GM23338 (cell line): ENCODE results near the gene TPRG1. TPM values are rescaled to one million over a fixed set of nuclear protein-coding genes. Genes with fewer than 3 reads are reported as not detected.

Experiments used
- ATAC-seq: fragments of 200-7000 bp; cut with Tn5 transposase; 3 replicates; pipeline ENCODE4 v1.9.1; 2020
- DNase-seq: peaks from one replicate; pipeline ENCODE4 v3.0.0-alpha.2; 2015; ENCODE audit warnings: low spot score
- H2AFZ ChIP-seq: fragments of 200-600 bp; sonication (generic); 2 replicates; pipeline ENCODE4 v1.8.0; 2016; ENCODE audit warnings: antibody characterized with exemption, mild to moderate bottlenecking, moderate library complexity
- H3F3A ChIP-seq: fragments of 200-600 bp; sonication (generic); replicated peaks from 2 replicates; pipeline ENCODE4 v1.8.0; 2017; ENCODE audit warnings: antibody characterized with exemption, mixed run types, low read depth
- H3K27ac ChIP-seq: fragments of 200-600 bp; sonication (generic); 2 replicates; pipeline ENCODE4 v1.6.1; 2016; ENCODE audit warnings: low read depth
- H3K27me3 ChIP-seq: fragments of 200-600 bp; sonication (generic); 2 replicates; pipeline ENCODE4 v1.8.0; 2016; ENCODE audit warnings: mild to moderate bottlenecking, mixed run types, moderate library complexity; ENCODE audit not compliant: insufficient read depth
- H3K36me3 ChIP-seq: fragments of 200-600 bp; sonication (generic); 2 replicates; pipeline ENCODE4 v1.8.0; 2016; ENCODE audit warnings: mild to moderate bottlenecking; ENCODE audit not compliant: insufficient read depth
- H3K4me1 ChIP-seq: fragments of 200-600 bp; sonication (generic); 2 replicates; pipeline ENCODE4 v1.8.0; 2016; ENCODE audit warnings: mild to moderate bottlenecking, moderate library complexity; ENCODE audit not compliant: insufficient read depth
- H3K4me2 ChIP-seq: fragments of 200-600 bp; sonication (generic); 2 replicates; pipeline ENCODE4 v1.7.1; 2017; ENCODE audit warnings: mixed run types
- H3K4me3 ChIP-seq: fragments of 200-600 bp; sonication (generic); 2 replicates; pipeline ENCODE4 v1.6.1; 2016; ENCODE audit warnings: mixed run types
- H3K79me2 ChIP-seq: fragments of 200-600 bp; sonication (generic); replicated peaks from 2 replicates; pipeline ENCODE4 v1.8.0; 2017; ENCODE audit warnings: mild to moderate bottlenecking; ENCODE audit not compliant: insufficient read depth
- H3K9me2 ChIP-seq: fragments of 200-600 bp; sonication (generic); 2 replicates; pipeline ENCODE4 v1.8.0; 2017; ENCODE audit not compliant: insufficient read depth
- H4K20me1 ChIP-seq: fragments of 200-600 bp; sonication (generic); replicated peaks from 2 replicates; pipeline ENCODE4 v1.8.0; 2017; ENCODE audit warnings: mild to moderate bottlenecking; ENCODE audit not compliant: insufficient read depth
- H3K27ac Mint-ChIP-seq: 2 replicates; pipeline ENCODE4 v1.8.0; 2020; ENCODE audit warnings: inconsistent platforms, mild to moderate bottlenecking, moderate library complexity, mixed read lengths
- H3K27me3 Mint-ChIP-seq: 3 replicates; pipeline ENCODE4 v1.8.0; 2022; ENCODE audit warnings: low read depth, mild to moderate bottlenecking, moderate library complexity, mixed read lengths, inconsistent platforms; ENCODE audit not compliant: insufficient read depth, poor library complexity
- H3K36me3 Mint-ChIP-seq: 3 replicates; pipeline ENCODE4 v1.8.0; 2021; ENCODE audit warnings: low read depth, mild to moderate bottlenecking, inconsistent platforms, moderate library complexity, mixed read lengths
- H3K4me1 Mint-ChIP-seq: 3 replicates; pipeline ENCODE4 v1.8.0; 2020; ENCODE audit warnings: mild to moderate bottlenecking, inconsistent platforms, mixed read lengths
- H3K4me3 Mint-ChIP-seq: 3 replicates; pipeline ENCODE4 v1.8.0; 2021; ENCODE audit warnings: moderate library complexity, mild to moderate bottlenecking, inconsistent platforms, mixed read lengths
- H3K9me3 Mint-ChIP-seq: 3 replicates; pipeline ENCODE4 v1.8.0; 2020; ENCODE audit warnings: moderate library complexity, mild to moderate bottlenecking, inconsistent platforms, mixed read lengths
- CREB1 ChIP-seq: fragments of 250-450 bp; sonication (Bioruptor Pico); IDR thresholded peaks from 2 replicates; pipeline ENCODE4 v1.5.0; 2020; ENCODE audit warnings: low read depth, mild to moderate bottlenecking, moderate library complexity
- CTCF ChIP-seq, 2 experiments: fragments of 200-600 bp in 1 of 2; sonication (generic) in 1 of 2; conservative IDR thresholded peaks; 2 replicates each; pipeline versions ENCODE4 v1.5.1 to v1.6.1; 2016 to 2017; ENCODE audit warnings: antibody characterized with exemption in 2 of 2, low read depth in 2 of 2, mild to moderate bottlenecking in 2 of 2, moderate library complexity in 1 of 2
- ETS1 ChIP-seq: IDR thresholded peaks from 2 replicates; pipeline ENCODE4 v1.6.1; 2016; ENCODE audit warnings: antibody characterized with exemption
- EZH2 ChIP-seq: fragments of 200-600 bp; sonication (generic); IDR thresholded peaks from one replicate; pipeline ENCODE4 v1.8.0; 2017; ENCODE audit warnings: antibody characterized with exemption, mild to moderate bottlenecking, low read depth; ENCODE audit not compliant: unreplicated experiment
- JUNB ChIP-seq: IDR thresholded peaks from one replicate; pipeline ENCODE4 v1.6.1; 2016; ENCODE audit warnings: antibody characterized with exemption; ENCODE audit not compliant: unreplicated experiment
- POLR2AphosphoS5 ChIP-seq: IDR thresholded peaks from 2 replicates; pipeline ENCODE4 v1.6.1; 2016; ENCODE audit warnings: antibody characterized with exemption, low read depth
- STAT1 ChIP-seq: IDR thresholded peaks from one replicate; pipeline ENCODE4 v1.6.1; 2016; ENCODE audit warnings: antibody characterized with exemption; ENCODE audit not compliant: unreplicated experiment
- ZNF114 ChIP-seq: fragments of 250-450 bp; sonication (Bioruptor Pico); IDR thresholded peaks from 2 replicates; pipeline ENCODE4 v1.5.0; 2020; ENCODE audit warnings: mild to moderate bottlenecking, moderate library complexity
- ZNF331 ChIP-seq: fragments of 250-450 bp; sonication (Bioruptor Pico); IDR thresholded peaks from 2 replicates; pipeline ENCODE4 v1.5.0; 2020; ENCODE audit warnings: low read depth, mild to moderate bottlenecking, moderate library complexity
- ZNF462 ChIP-seq: fragments of 250-450 bp; sonication (Bioruptor Pico); IDR thresholded peaks from 2 replicates; pipeline ENCODE4 v1.5.0; 2020; ENCODE audit warnings: mild to moderate bottlenecking, moderate library complexity
- polyA plus RNA-seq: library from polyadenylated mRNA; unstranded; fragments of >200 nt; fragmentation: Nextera tagmentation; extraction: Ambion mirVana; gene quantifications from 2 replicates; pipeline ENCODE4 v1.2.1, GENCODE V29; 2016
- total RNA-seq: library from RNA; depleted of rRNA; stranded (reverse); fragments of >200 nt; shearing (Covaris generic); gene quantifications from 2 replicates; pipeline ENCODE4 v1.2.3, GENCODE V29; 2014

TPRG1 gene
- total and polyA plus RNA-seq, 2 experiments from 2014 or later: 0.74 to 1.7 TPM

- peak overlapping the region; percentile 48 for H2AFZ ChIP-seq
- H3K4me3 ChIP-seq: no peak overlapping the region
- no peaks in the 10 kb centered on the region for H3F3A ChIP-seq
- ATAC-seq: no peak
- peaks cover 7% of the 10 kb centered on the region; the same call in 2 of the 3 replicates for H3K4me1 Mint-ChIP-seq
- H3K4me1 ChIP-seq: no peaks in the 10 kb centered on the region
- H4K20me1 ChIP-seq: no peaks in the 10 kb centered on the region
- no peak overlapping the region for H3K27ac ChIP-seq
- no peak overlapping the region; the same call in 1 of the 2 replicates for H3K27ac Mint-ChIP-seq
- no peak overlapping the region for H3K4me3 Mint-ChIP-seq
- no peaks in the 10 kb centered on the region for H3K9me3 Mint-ChIP-seq
- TF ChIP-seq ZNF462 (CRISPR knock-in tag): no peak
- no peak for TF ChIP-seq JUNB
- TF ChIP-seq ETS1: no peak
- TF ChIP-seq STAT1: no peak
- no peak overlapping the region for H3K4me2 ChIP-seq
- peaks cover 2% of the 10 kb centered on the region for H3K27me3 Mint-ChIP-seq
- H3K27me3 ChIP-seq: no peaks in the 10 kb centered on the region
- H3K36me3 ChIP-seq: no peaks in the 10 kb centered on the region
- no peaks in the 10 kb centered on the region for H3K36me3 Mint-ChIP-seq
- H3K9me2 ChIP-seq: no peaks in the 10 kb centered on the region
- DNase-seq: no peak
- H3K79me2 ChIP-seq: no peaks in the 10 kb centered on the region
These were observed 33.2 kb downstream of the TPRG1 start for GRCh38 chr3:189204937-189205336.

- Mint-ChIP-seq H3K27me3 (no peaks in the 10 kb centered on the region), H3K27ac (no peak overlapping the region), H3K4me1 (no peaks in the 10 kb centered on the region), H3K36me3 (no peaks in the 10 kb centered on the region), H3K9me3 (no peaks in the 10 kb centered on the region), H3K4me3 (no peak overlapping the region)
- Histone ChIP-seq H4K20me1 (no peaks in the 10 kb centered on the region), H3K4me1 (no peaks in the 10 kb centered on the region), H3F3A (no peaks in the 10 kb centered on the region), H3K36me3 (no peaks in the 10 kb centered on the region), H3K79me2 (no peaks in the 10 kb centered on the region), H3K4me3 (no peak overlapping the region), H3K27me3 (no peaks in the 10 kb centered on the region), H3K4me2 (no peak overlapping the region), H3K27ac (no peak overlapping the region), H3K9me2 (no peaks in the 10 kb centered on the region), H2AFZ (no peak overlapping the region)
- ATAC-seq (no peak), DNase-seq (no peak)
- TF ChIP-seq ZNF114 (CRISPR knock-in tag) (no peak), EZH2 (no peak), POLR2AphosphoS5 (no peak), JUNB (no peak), CREB1 (CRISPR knock-in tag) (no peak), ZNF331 (CRISPR knock-in tag) (no peak), CTCF (conservative IDR thresholded peaks at IDR 0.05; ENCODE audit: low read depth in 2 of 2) (no peak)
These were observed 38.5 kb downstream of the TPRG1 start for GRCh38 chr3:189210251-189210770.
